Omental fat pad (tissue), 4 donors: ENCODE measurements around the gene SLC47A2. TPM values are rescaled to one million over a fixed set of nuclear protein-coding genes. Genes with fewer than 3 reads are reported as not detected.
"Not testable (repeated sequence)": the region's sequence is repeated elsewhere in the genome, so short reads cannot be mapped to it uniquely, and the experiment has no call there.

Experiments
- ATAC-seq: fragments of 150-250 bp; one replicate; pipeline ENCODE4 v1.9.1; 2016; ENCODE audit warnings: mild to moderate bottlenecking, moderate library complexity; ENCODE audit not compliant: low FRiP score
- DNase-seq: peaks from one replicate; pipeline ENCODE4 v3.0.0-alpha.2; 2019; ENCODE audit warnings: low spot score
- CTCF ChIP-seq, 3 donors: fragments of 450-650 bp; IDR thresholded peaks; one replicate each; pipeline ENCODE4 v1.5.1; 2016 to 2017; ENCODE audit warnings: antibody characterized with exemption in 3 of 3, mild to moderate bottlenecking in 3 of 3, moderate library complexity in 2 of 3
- total RNA-seq, 4 donors: library from RNA; depleted of rRNA; stranded (reverse); fragments of >200 nt; gene quantifications; one replicate each; pipeline ENCODE4 v1.1.0, GENCODE V29; 2016

The SLC47A2 gene
- total RNA-seq, 4 donors from 2014 or later, result 0.28 TPM; not detected in 3

GRCh38 chr17:19686400-19687090 lies 29.8 kb downstream of the SLC47A2 start:
- DNase-seq (no peak), ATAC-seq (no peak)
- no peak for TF ChIP-seq CTCF (IDR thresholded peaks at IDR 0.05)

- ATAC-seq, DNase-seq: not testable (repeated sequence)
These were observed 31.3 kb downstream of the SLC47A2 start for GRCh38 chr17:19684909-19685580.

DNA sequence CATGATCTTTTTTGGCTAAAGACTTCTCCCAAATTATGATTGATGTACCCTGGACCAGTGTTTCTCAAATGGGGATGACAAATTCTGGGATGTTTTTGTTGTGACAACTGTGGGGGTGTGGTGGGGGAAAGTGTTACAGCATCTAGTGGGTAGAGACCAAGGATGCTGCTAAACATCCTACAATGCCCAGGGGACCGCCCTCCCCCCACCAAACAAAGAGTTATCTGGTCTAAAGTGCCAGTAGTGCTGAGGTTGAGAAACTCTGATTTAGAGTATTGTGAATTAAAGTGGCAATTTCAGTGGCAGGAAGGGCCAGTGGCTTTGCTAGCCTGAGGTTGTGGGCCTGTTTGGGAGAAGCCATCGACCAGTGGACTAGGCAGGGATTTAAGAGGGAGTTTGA lies 33.3 kb downstream of the SLC47A2 start:
- ATAC-seq, result no peak
- DNase-seq, result no peak
- no peak for TF ChIP-seq CTCF (IDR thresholded peaks at IDR 0.05)

GRCh38 chr17:19678581-19679453 lies 37.6 kb downstream of the SLC47A2 start:
- ATAC-seq (no peak), DNase-seq (no peak)
- no peak for TF ChIP-seq CTCF (IDR thresholded peaks at IDR 0.05)

DNA sequence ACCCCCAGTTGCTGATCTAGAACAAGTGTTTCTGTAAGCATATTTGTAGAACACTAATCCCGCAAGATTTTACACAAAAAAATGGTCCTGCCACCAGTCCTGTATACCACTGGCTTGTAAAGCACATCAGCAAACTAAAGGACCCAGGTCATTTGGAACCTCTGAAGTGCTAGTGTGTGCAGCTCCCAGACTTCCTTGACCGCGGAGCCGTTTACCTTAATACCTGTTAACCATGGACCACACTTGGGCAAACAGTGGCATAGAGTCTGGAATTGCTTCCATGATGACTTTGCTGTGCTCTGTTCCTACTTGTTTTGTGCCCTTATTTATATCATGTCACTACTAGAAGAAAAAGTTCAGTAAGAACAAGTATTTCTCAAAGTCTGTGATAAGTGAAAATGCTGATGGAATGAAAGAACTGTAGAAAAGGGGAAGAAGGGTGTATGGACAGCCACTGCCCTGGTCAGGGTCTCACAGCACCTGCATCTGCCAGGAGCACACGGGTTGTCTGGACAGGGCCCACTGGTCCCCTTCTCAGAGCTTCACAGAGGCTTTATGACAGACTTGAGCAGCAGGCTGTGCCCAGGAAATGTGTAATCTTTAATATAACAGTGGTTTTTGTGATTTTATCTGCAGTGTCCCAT lies 38.5 kb downstream of the SLC47A2 start:
- no peak for TF ChIP-seq CTCF (IDR thresholded peaks at IDR 0.05)
- no peak for ATAC-seq

DNA sequence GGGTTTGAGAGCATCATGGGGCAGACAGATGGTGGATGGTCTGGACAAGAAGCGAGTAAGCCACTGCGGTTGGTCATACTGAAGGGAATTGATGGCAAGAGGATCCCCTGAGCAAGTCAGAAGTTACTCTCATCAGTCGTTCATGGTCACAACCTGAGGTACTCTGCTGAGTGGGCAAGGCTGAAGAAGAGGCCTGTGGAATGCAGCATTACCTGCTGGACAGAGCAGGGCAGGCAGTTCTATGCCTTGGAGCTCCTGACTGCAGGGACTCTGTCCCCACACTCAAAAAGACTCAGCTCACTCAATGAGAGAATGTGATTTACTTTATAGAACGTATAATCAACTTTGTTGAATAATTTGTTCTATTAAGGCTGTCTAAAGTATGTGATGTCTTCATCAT lies 39.5 kb downstream of the SLC47A2 start:
- ATAC-seq (no peak), DNase-seq (no peak)
- TF ChIP-seq CTCF (IDR thresholded peaks at IDR 0.05), result no peak

More for the DNA sequence above, 38.5 kb downstream of the SLC47A2 start:
- DNase-seq, result no peak

DNA sequence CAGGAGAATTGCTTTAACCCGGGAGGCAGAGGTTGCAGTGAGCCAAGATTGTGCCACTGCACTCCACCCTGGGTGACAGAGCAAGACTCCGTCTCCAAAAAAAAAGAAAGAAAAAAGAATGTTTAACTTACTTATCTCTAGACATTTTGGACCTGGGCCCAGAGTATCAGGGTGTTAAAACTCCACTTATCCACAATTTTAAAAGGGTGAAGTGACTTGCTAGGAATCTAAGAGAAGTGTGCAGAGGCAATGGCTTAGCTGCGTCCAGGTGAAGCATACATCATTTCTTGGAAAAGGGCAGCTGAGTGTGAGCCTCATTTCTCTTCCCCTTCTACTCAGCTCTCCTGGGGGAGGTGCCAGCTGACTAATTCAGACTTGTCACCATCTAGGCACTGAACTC lies 42.8 kb downstream of the SLC47A2 start:
- no peak for DNase-seq
- ATAC-seq, result peak; percentile 61
- TF ChIP-seq CTCF (IDR thresholded peaks at IDR 0.05), result no peak
